Neuronal stem cell (in vitro differentiated cells): Measurements from ENCODE around the gene NOS1AP.
A peak's percentile ranks its signal among the peaks of the same experiment; 100 is the strongest.

ENCODE experiments used
- DNase-seq: peaks from one replicate; pipeline ENCODE4 v3.0.0-alpha.2; 2013; ENCODE audit warnings: low spot score
- H2AFZ ChIP-seq: one replicate; pipeline ENCODE4 v1.6.1; 2013; ENCODE audit warnings: mild to moderate bottlenecking, low read length, inconsistent platforms
- H2AK5ac ChIP-seq: 2 replicates; pipeline ENCODE4 v1.6.1; 2013; ENCODE audit warnings: low read depth, mild to moderate bottlenecking, inconsistent platforms, low read length, moderate library complexity, mixed read lengths
- H2BK120ac ChIP-seq: 2 replicates; pipeline ENCODE4 v1.6.1; 2013; ENCODE audit warnings: low read depth, mild to moderate bottlenecking, inconsistent platforms, low read length, moderate library complexity, mixed read lengths
- H2BK12ac ChIP-seq: one replicate; pipeline ENCODE4 v1.6.1; 2013; ENCODE audit warnings: low read length, inconsistent platforms
- H2BK15ac ChIP-seq: 2 replicates; pipeline ENCODE4 v1.6.1; 2013; ENCODE audit warnings: mild to moderate bottlenecking, low read length, inconsistent platforms, mixed read lengths
- H2BK5ac ChIP-seq: one replicate; pipeline ENCODE4 v1.6.1; 2013; ENCODE audit warnings: inconsistent platforms, mild to moderate bottlenecking, low read length, moderate library complexity
- H3K14ac ChIP-seq: one replicate; pipeline ENCODE4 v1.6.1; 2013; ENCODE audit warnings: low read length, inconsistent platforms
- H3K18ac ChIP-seq: 2 replicates; pipeline ENCODE4 v1.6.1; 2013; ENCODE audit warnings: low read length, inconsistent platforms
- H3K23ac ChIP-seq: 2 replicates; pipeline ENCODE4 v1.6.1; 2013; ENCODE audit warnings: low read depth, mild to moderate bottlenecking, mixed read lengths, low read length, inconsistent platforms; ENCODE audit not compliant: poor library complexity
- H3K27ac ChIP-seq: replicated peaks from 3 replicates; pipeline ENCODE4 v1.5.1; 2013; ENCODE audit warnings: low read length, inconsistent platforms
- H3K27me3 ChIP-seq, 3 experiments: 2 replicates each; pipeline ENCODE4 v1.6.1; 2013; ENCODE audit warnings: low read length in 3 of 3, mild to moderate bottlenecking in 2 of 3, inconsistent platforms in 1 of 3, low read depth in 1 of 3, mixed read lengths in 1 of 3, moderate library complexity in 1 of 3; ENCODE audit not compliant: control insufficient read depth in 3 of 3, insufficient read depth in 3 of 3
- H3K36me3 ChIP-seq, 2 donors: replicated peaks in 1 of 2; 2 replicates each; pipeline ENCODE4 v1.6.1; 2013; ENCODE audit warnings: low read length in 2 of 2; ENCODE audit not compliant: control insufficient read depth in 2 of 2, insufficient read depth in 2 of 2
- H3K4ac ChIP-seq: 2 replicates; pipeline ENCODE4 v1.6.1; 2013; ENCODE audit warnings: inconsistent platforms, mild to moderate bottlenecking, low read length, moderate library complexity
- H3K4me1 ChIP-seq, 2 donors: 1 replicate in 1 of 2; 2 replicates in 1 of 2; pipeline ENCODE4 v1.6.1; 2013; ENCODE audit warnings: low read length in 2 of 2, low read depth in 1 of 2; ENCODE audit not compliant: control insufficient read depth in 2 of 2, insufficient read depth in 1 of 2
- H3K4me2 ChIP-seq: one replicate; pipeline ENCODE4 v1.6.1; 2013; ENCODE audit warnings: mild to moderate bottlenecking, low read length, inconsistent platforms; ENCODE audit not compliant: insufficient read depth, poor library complexity, severe bottlenecking
- H3K4me3 ChIP-seq, 2 donors: 2 replicates each; pipeline ENCODE4 v1.5.1; 2013; ENCODE audit warnings: low read length in 2 of 2, mild to moderate bottlenecking in 2 of 2, inconsistent platforms in 1 of 2, moderate library complexity in 1 of 2
- H3K79me1 ChIP-seq: one replicate; pipeline ENCODE4 v1.6.1; 2013; ENCODE audit warnings: low read depth, mild to moderate bottlenecking, inconsistent platforms, low read length, moderate library complexity
- H3K9ac ChIP-seq: one replicate; pipeline ENCODE4 v1.6.1; 2013; ENCODE audit warnings: mild to moderate bottlenecking, low read depth, low read length, inconsistent platforms; ENCODE audit not compliant: poor library complexity
- H3K9me3 ChIP-seq, 2 donors: replicated peaks in 1 of 2; 2 replicates each; pipeline versions ENCODE3 to v1.6.1; 2013; ENCODE audit warnings: low read length in 2 of 2, mild to moderate bottlenecking in 2 of 2, inconsistent platforms in 1 of 2, low read depth in 1 of 2, mixed read lengths in 1 of 2, moderate library complexity in 1 of 2; ENCODE audit not compliant: control insufficient read depth in 2 of 2, insufficient read depth in 1 of 2
- H4K8ac ChIP-seq: one replicate; pipeline ENCODE4 v1.6.1; 2013; ENCODE audit warnings: low read depth, mild to moderate bottlenecking, inconsistent platforms, low read length, moderate library complexity
- H4K91ac ChIP-seq: one replicate; pipeline ENCODE4 v1.6.1; 2013; ENCODE audit warnings: low read length, low read depth, mild to moderate bottlenecking, inconsistent platforms; ENCODE audit not compliant: poor library complexity
- WGBS, 2 donors: extraction: QIAGEN DNeasy Blood & Tissue Kit; methylation state at CpG; one replicate each; pipeline ENCODE4 v1.1.7; 2013; ENCODE audit warnings: missing lambda C conversion rate in 2 of 2, mixed read lengths in 1 of 2; ENCODE audit not compliant: insufficient read length in 2 of 2, insufficient replicate concordance in 1 of 2; ENCODE audit errors: extremely low coverage in 2 of 2; 5-methylcytosine and 5-hydroxymethylcytosine counted together

The NOS1AP gene

DNA sequence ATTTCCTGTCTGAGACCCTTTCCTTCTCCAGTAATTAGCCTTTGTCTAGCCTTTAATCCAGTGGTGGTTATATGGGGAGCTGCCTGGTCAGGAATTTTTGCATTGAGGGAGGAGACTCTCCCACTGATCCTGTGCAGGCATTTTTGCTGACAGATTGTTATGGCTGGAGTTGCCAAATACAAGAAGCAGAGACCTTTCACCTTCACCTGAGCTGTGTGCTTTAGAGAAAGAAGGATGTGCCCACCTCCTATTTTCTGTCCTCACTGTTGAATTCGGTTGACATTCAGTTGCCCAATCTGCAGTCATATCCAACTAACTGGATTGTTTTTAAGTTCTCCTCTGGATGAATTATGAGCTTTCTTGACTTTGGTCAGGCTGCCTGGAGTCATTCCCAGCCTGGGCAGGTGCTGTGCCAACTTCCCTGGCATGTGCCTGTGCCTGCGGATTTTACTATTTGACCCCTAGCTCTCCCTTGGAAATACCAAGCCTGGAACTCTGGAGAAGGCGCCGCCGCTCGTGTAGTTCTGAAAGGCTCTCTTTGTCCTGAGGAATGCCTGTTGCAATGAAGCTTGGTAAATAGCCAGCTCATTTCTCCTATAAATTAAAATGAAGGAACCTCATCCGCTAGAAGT is 143.9 kb downstream of the NOS1AP start:
- H3K4me3 ChIP-seq, result no peak overlapping the region
- H3K23ac ChIP-seq, result no peak overlapping the region
- H2AK5ac ChIP-seq, result no peak overlapping the region
- peak overlapping the region; percentile 1 for H3K18ac ChIP-seq
- H2BK120ac ChIP-seq, result no peak overlapping the region
- no peak overlapping the region for H3K14ac ChIP-seq
- H3K79me1 ChIP-seq, result no peaks in the 10 kb centered on the region
- H3K27me3 ChIP-seq, result no peaks in the 10 kb centered on the region
- no peak overlapping the region for H2BK5ac ChIP-seq
- H3K4me2 ChIP-seq, result no peak overlapping the region
- no peak overlapping the region for H3K27ac ChIP-seq
- H2AFZ ChIP-seq, result no peak overlapping the region
- no peaks in the 10 kb centered on the region for H3K9me3 ChIP-seq
- no CpG with 5 or more reads among the region's 7 CpGs for WGBS, 2 donors
- H2BK15ac ChIP-seq, result no peak overlapping the region
- no peak overlapping the region for H3K9ac ChIP-seq
- H3K36me3 ChIP-seq, result no peaks in the 10 kb centered on the region
- DNase-seq, result peak; percentile 35
- H3K4ac ChIP-seq, result no peak overlapping the region
- no peak overlapping the region for H4K8ac ChIP-seq
- peaks cover 24% of the 10 kb centered on the region in 2 donors for H3K4me1 ChIP-seq
- H4K91ac ChIP-seq, result no peak overlapping the region
- no peak overlapping the region for H2BK12ac ChIP-seq

GRCh38 chr1:162214202-162214601 is 144.7 kb downstream of the NOS1AP start:
- WGBS, 2 donors, result no CpG with 5 or more reads among the region's 6 CpGs

DNA sequence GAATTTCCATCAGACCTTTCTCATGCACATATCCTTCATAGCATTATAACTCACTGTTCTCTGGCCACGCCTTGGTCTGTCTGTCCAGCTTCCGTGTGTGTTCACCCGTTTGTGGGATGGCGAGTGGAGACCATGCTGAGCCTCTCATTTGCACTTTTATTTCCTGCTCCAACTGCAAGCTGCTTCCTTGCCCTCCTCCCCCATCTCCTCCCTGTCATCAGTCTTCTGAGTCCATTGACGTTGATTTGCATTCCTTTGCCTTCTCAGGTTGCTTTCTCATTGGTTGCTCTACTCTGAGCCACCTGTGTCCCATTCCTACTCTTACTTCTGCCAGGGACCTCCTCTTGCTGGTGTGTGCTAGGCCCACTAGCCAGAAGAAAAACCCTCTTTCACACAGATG is 146.4 kb downstream of the NOS1AP start:
- Histone ChIP-seq H4K8ac (no peak overlapping the region), H3K18ac (no peak overlapping the region), H2AFZ (no peak overlapping the region), H2BK15ac (no peak overlapping the region), H3K27ac (no peak overlapping the region), H3K9me3 (no peaks in the 10 kb centered on the region), H2AK5ac (no peak overlapping the region), H4K91ac (no peak overlapping the region), H3K36me3 (no peaks in the 10 kb centered on the region), H2BK120ac (no peak overlapping the region), H3K4me2 (no peak overlapping the region), H3K23ac (no peak overlapping the region), H3K79me1 (no peaks in the 10 kb centered on the region), H3K4ac (no peak overlapping the region), H3K14ac (no peak overlapping the region), H3K4me3 (no peak overlapping the region), H3K9ac (no peak overlapping the region), H2BK12ac (no peak overlapping the region), H3K4me1 (peaks cover 24 to 41% of the 10 kb centered on the region in 2 donors), H2BK5ac (no peak overlapping the region), H3K27me3 (no peaks in the 10 kb centered on the region)
- WGBS, 2 donors, result no CpG with 5 or more reads among the region's 5 CpGs
- no peak for DNase-seq

More at GRCh38 chr1:162214202-162214601, 144.7 kb downstream of the NOS1AP start:
- Histone ChIP-seq H3K4me1 (peaks cover 24 to 31% of the 10 kb centered on the region in 2 donors), H2BK120ac (no peak overlapping the region), H3K27ac (no peak overlapping the region), H3K79me1 (no peaks in the 10 kb centered on the region), H3K23ac (no peak overlapping the region), H3K27me3 (no peaks in the 10 kb centered on the region), H4K91ac (no peak overlapping the region), H3K9me3 (no peaks in the 10 kb centered on the region), H3K4me3 (no peak overlapping the region), H3K36me3 (no peaks in the 10 kb centered on the region), H3K14ac (no peak overlapping the region), H3K4me2 (no peak overlapping the region), H3K4ac (no peak overlapping the region), H4K8ac (no peak overlapping the region), H2BK12ac (no peak overlapping the region), H2AK5ac (no peak overlapping the region), H2BK5ac (no peak overlapping the region), H2BK15ac (no peak overlapping the region), H2AFZ (no peak overlapping the region), H3K9ac (no peak overlapping the region), H3K18ac (no peak overlapping the region)
- DNase-seq, result no peak

GRCh38 chr1:162216604-162217003 is 147.1 kb downstream of the NOS1AP start:
- no peaks in the 10 kb centered on the region for H3K79me1 ChIP-seq
- no peak overlapping the region for H4K8ac ChIP-seq
- DNase-seq, result no peak
- no peak overlapping the region for H3K18ac ChIP-seq
- H3K4ac ChIP-seq, result no peak overlapping the region
- no peak overlapping the region for H3K4me2 ChIP-seq
- no peak overlapping the region for H2BK120ac ChIP-seq
- H2BK15ac ChIP-seq, result no peak overlapping the region
- H2AFZ ChIP-seq, result no peak overlapping the region
- peaks cover 24 to 41% of the 10 kb centered on the region in 2 donors for H3K4me1 ChIP-seq
- no peaks in the 10 kb centered on the region for H3K9me3 ChIP-seq
- H3K27ac ChIP-seq, result no peak overlapping the region
- H4K91ac ChIP-seq, result no peak overlapping the region
- no peaks in the 10 kb centered on the region for H3K36me3 ChIP-seq
- no peak overlapping the region for H2BK12ac ChIP-seq
- no peak overlapping the region for H3K23ac ChIP-seq
- WGBS, 2 donors, result no CpG with 5 or more reads among the region's 1 CpG
- H2AK5ac ChIP-seq, result no peak overlapping the region
- H3K14ac ChIP-seq, result no peak overlapping the region
- no peak overlapping the region for H3K4me3 ChIP-seq
- no peak overlapping the region for H2BK5ac ChIP-seq
- no peak overlapping the region for H3K9ac ChIP-seq
- no peaks in the 10 kb centered on the region for H3K27me3 ChIP-seq
